HG03469 (cell line): Measurements from ENCODE around the gene ARHGAP15.

ENCODE experiments used
- ATAC-seq: cut with Tn5 transposase; IDR thresholded peaks from one replicate; pipeline ENCODE4 v1.9.1; 2021; ENCODE audit warnings: mild to moderate bottlenecking, moderate library complexity, moderate number of reproducible peaks; ENCODE audit not compliant: unreplicated experiment

ARHGAP15 gene

GRCh38 chr2:143702931-143703330 lies 573.7 kb downstream of the ARHGAP15 start:
- no peak for ATAC-seq

- ATAC-seq, result peak; percentile 69
Measured at GRCh38 chr2:143704451-143705106, 575.4 kb downstream of the ARHGAP15 start.

- no peak for ATAC-seq
Measured at GRCh38 chr2:143705108-143705707, 576.0 kb downstream of the ARHGAP15 start.

- no peak for ATAC-seq
Measured at GRCh38 chr2:143706354-143706753, 577.1 kb downstream of the ARHGAP15 start.

GRCh38 chr2:143708682-143709081 lies 579.5 kb downstream of the ARHGAP15 start:
- ATAC-seq, result no peak

GRCh38 chr2:143710196-143710595 lies 581.0 kb downstream of the ARHGAP15 start:
- ATAC-seq, result no peak

- no peak for ATAC-seq
Measured at GRCh38 chr2:143710879-143711278, 581.7 kb downstream of the ARHGAP15 start.

GRCh38 chr2:143716522-143716921 lies 587.3 kb downstream of the ARHGAP15 start:
- ATAC-seq, result no peak

GRCh38 chr2:143717053-143717452 lies 587.8 kb downstream of the ARHGAP15 start:
- ATAC-seq, result no peak

GRCh38 chr2:143717536-143718168 lies 588.4 kb downstream of the ARHGAP15 start:
- no peak for ATAC-seq

- ATAC-seq, result no peak
Measured at GRCh38 chr2:143718745-143719144, 589.5 kb downstream of the ARHGAP15 start.

- no peak for ATAC-seq
Measured at GRCh38 chr2:143719406-143719805, 590.2 kb downstream of the ARHGAP15 start.

GRCh38 chr2:143720095-143720664 lies 591.0 kb downstream of the ARHGAP15 start:
- no peak for ATAC-seq

- ATAC-seq, result no peak
Measured at GRCh38 chr2:143725400-143725799, 596.2 kb downstream of the ARHGAP15 start.

GRCh38 chr2:143726151-143726845 lies 597.1 kb downstream of the ARHGAP15 start:
- ATAC-seq, result no peak

- ATAC-seq, result no peak
Measured at GRCh38 chr2:143728498-143728897, 599.3 kb downstream of the ARHGAP15 start.

GRCh38 chr2:143729296-143729814 lies 600.1 kb downstream of the ARHGAP15 start:
- no peak for ATAC-seq

- peak; percentile 81 for ATAC-seq
Measured at GRCh38 chr2:143730155-143730952, 601.1 kb downstream of the ARHGAP15 start.

- peak; percentile 30 for ATAC-seq
Measured at GRCh38 chr2:143730953-143731260, 601.7 kb downstream of the ARHGAP15 start.

GRCh38 chr2:143732076-143732475 lies 602.9 kb downstream of the ARHGAP15 start:
- ATAC-seq, result no peak
